HG03025 (cell line): ENCODE measurements around the gene IGF1R.

Experiments used
- ATAC-seq: cut with Tn5 transposase; IDR thresholded peaks from one replicate; pipeline ENCODE4 v1.9.1; 2021; ENCODE audit warnings: mild to moderate bottlenecking, moderate library complexity; ENCODE audit not compliant: unreplicated experiment, low FRiP score

The IGF1R gene

DNA sequence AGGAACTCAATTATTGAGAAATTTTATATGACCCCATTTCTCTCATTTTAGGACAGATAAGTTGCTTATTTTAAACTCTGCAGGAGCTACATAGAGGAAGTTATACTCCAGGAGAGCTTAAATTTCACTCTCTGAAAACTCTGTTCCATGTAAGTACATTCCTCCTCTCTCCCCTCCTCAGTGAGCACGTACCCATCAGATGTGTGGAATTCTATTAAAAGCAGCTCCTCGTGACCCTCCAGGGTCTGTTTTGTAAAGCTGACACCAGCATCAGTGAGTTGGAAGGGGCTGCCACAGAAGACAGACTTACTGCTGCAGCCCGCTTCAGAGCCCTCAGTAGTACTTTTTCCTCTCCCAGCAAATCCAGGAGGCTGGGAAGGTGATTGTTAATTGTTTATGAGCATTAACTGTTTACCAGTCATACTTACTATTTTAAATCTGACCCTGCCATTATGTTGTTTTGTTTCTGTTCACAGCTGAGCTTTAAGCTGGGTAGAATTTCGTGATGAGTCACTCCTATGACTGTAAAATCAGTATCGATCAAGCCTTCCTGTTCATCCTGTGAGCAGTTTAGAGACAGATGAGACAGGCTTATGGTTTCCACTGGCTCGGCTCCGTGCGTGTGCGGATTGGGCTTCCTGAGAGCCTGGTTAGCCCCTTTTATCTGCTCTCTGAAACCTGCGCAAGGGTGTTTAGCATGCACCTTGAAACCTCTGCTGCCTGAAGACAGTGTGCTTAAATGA lies 20.4 kb downstream of the IGF1R start:
- ATAC-seq = no peak

DNA sequence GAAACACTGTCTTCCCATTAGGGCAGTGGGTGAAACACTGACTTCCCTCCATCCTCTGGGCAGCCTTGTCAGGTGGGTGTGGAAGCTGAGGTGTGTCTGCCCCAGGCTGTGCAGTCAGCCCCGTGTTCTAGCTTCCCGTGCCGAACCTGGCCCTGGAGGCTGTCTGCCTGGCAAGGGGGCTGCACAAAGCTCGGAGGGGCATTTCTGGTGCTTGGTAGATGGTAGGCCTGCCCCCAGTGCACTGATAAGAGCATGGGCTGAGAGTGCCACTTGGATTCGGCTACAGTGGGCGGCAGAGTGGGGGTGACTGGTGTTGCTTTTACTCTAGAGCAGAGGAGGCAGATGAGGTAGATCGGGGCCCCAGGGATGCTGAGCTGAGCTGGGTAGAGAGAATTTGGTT lies 21.3 kb downstream of the IGF1R start:
- ATAC-seq = no peak

DNA sequence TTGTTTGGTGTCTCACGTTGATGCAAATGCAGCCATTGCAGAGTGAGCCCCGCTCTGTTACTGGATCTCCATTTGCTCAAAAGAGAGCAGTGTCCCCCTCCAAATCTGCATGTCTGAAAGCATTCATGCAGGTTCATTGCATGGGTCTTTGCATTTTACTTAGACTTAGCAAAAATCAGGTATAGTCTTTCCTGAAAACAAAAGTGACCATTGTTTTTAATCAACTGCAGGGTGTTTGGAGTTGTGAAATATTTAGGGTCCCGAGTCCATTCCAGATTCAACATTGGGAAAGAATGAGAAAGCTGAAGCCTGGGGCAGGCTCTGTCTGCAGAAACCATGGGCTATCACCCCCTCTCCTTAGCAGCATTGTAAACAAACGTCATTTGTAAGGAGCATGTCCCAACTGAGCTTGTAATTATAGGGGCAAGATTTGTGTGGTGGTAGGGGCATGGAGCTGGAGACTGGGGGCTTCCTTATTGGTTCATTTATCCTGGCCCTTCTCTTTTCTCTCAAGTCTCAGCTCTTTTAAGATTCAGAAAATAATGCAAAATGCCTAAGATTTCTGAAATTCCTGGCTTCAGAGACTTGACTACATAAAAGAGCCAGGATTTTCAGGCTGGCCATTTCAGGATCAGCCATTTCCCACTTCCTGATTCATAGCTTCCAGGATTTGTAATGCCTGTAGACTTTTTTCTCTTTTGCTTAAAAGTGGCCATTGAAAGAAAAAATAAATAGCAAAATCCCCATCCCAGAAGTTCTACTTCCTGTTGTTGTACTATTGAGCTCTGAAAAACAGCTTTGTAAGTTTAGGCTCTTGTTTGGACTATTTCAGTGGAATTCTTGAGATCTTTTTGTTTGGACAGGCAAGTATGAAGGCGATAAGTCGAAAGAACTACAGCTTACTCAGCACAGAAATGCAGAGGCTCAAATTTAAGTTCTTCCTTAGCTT lies 23.0 kb downstream of the IGF1R start:
- ATAC-seq = no peak

DNA sequence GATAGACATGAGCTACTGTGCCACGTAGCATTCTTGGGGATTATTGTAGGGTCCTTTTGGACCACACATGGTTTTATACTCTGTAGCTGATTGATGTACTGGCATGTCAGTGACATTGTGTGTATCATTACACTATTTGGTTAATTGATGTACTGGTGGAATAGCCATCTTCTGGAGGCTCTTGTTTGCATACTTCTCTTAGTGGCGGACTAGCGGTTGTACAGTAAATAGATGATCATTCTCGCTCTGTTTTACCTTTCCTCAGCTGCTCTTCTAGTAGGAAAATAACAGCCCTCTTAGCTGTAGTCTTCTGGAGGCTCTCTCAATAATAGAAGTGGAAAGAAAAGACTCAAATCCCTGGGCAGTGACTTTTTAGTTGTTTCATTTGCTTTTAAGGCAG lies 24.8 kb downstream of the IGF1R start:
- ATAC-seq = no peak

DNA sequence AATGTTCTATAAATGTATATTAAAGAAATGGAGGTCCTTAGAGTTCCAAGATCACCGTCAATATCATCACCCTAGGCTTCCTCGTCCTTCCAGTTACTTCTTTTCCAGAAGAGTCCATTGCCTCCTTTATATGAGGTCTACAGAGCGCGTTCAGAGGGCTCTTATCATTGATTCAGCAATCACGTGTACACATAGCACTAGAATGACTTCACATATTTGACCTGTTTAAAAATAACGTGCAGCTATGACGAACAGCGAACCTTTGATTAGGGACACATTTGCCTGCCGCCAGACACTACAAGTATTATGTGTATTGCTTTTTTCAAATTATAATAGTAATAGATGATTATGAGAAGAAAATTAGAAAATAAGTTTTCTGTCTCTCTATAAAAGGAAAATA lies 26.0 kb downstream of the IGF1R start:
- no peak for ATAC-seq

DNA sequence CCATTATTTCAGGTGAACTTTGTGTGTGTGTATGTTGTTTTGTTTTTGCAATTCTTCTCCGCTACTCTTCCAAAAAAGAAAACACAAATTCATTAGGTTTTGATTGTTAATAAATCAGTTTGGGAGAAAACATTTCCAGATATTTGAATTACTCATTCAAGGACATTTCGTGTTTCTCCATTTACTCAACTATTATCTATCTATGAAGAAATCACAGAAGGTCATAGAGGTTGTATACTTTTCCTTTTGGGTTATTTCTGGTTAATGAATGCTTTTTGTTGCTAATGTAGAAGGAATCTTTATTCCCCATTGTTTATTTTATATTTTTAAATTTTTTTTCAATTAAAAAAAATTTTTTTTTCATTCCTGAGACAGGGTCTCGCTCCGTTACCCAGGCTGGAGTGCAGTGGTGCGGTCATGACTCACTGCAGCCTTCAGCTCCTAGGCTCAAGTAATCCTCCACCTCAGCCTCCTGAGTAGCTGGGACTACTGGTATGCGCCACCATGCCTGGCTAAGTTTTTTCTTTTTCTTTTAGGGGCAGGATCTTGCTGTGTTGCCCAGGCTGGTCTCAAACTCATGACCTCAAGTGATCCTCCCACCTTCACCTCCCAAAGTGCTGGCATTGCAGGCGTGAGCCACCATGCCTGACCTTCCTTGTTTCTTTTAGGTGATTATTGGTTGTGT lies 28.4 kb downstream of the IGF1R start:
- ATAC-seq = no peak

DNA sequence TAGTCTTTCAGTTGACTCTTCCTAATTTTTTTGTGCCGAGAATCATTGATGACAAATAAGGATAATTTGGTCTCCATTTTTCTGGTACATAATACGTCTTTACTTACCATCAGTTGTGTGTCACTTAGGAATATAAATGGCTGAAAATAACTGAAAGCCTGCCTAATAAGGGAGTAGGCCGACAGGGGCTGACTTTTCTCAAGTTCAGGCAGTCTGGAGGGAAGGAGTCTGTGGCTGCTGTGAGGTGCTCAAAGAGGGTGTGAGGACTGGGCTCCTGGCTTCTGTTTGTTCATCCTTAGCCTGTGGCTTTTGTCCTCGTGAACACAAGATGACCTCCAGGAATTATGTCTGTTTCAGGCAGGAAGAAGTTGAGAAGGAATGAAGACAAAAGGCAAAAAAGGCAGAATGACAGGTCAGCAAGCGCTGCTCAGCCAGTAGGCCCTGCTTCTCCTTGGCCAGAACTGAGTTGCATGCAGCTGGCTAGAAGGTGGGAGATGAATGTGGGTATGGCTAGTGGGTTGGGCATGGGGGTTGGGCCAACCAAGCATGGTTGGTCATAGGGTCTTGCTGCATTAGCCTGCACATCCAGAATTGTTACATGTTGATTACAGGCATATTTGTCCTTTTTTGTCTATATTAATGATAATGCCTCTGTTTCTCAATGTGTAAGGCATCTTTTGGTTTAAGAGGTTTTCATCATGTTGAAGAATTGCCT lies 29.2 kb downstream of the IGF1R start:
- ATAC-seq = no peak

DNA sequence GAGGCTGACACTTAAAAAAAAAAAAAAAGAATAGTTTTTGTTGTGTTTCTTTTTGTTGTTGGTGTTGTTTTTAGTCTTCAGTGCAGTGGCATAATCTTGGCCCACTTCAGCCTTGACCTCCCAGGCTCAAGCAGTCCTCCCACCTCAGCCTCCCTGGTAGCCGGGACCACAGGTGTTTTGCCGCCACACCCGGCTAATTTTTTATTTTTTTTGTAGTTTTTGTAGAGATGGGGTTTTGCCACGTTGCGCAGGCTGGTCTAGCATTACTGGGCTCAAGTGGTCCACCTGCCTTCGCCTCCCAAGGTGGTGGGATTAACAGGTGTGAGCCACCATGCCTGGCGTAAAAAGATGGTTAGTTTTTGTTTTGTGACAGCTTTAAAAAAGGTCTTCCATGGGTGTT lies 30.1 kb downstream of the IGF1R start:
- no peak for ATAC-seq

DNA sequence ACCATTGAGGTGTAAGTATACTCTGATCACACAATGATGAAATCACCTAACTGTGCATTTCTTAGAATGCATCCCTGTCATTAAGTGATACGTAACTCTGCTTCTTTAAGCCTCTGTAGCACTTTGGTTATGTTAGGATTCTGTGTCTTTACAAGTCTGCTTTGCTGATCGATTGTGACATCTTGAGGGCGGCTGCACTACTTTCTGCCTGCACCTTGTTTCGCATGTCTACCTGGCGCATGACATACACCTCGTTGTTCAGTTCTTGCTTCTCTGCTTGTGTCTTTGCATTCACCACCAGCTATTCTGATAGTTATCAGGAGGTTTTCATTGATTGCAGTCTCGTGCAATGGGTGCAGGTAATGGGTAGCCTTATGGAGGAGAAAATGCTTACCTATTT lies 32.7 kb downstream of the IGF1R start:
- ATAC-seq = no peak

DNA sequence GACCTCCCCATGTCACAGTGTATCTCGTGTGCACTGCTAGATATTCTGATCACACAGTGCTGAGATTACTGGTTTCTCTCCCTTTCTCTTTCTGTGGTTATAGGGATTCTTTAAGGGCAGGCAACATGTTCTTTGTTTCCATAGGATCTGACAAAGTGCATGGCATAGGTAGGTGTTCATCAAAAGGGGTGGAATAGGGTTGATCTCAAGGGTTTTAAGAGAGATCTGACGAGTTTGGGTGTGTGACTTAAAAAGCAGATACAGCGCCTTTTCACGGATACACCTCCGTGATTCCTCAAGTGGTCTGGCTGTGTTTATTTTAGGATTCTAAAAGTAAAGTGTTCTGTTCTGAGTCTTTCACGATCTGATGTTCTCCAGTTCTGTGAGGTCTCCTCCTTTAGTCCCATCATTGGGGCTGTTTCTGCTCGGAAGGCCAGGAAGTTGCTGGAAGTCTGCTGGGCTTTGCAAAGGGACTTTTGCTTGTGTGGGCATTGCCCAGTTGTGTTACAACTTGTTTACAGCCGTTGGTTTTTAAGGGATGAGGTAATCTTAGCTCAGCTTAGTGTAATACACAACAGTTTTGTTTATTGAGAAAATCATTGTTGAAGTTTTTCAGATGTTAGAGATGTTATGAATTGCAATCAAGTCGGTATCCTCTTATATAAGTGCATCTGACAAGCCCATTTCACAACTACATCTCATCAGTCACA lies 34.8 kb downstream of the IGF1R start:
- ATAC-seq = no peak

DNA sequence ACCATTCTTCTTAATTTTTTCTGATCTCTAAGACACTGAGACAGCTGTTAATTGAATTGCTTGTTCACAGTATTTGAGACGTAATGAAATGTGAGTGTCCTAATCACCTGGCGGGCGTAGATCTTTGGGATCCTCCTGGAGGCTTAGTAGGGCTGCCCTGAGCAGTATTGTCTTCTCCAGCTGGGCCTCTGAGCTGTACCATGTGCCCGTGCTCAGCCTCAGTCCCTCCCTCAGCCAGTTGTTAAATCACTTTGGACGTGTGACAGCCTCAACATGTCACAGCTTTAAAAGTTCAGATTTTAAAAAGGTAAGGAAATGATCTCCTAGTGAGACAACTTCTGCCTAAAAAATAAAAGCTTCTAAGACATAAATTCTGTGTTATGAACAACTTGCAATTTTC lies 35.5 kb downstream of the IGF1R start:
- ATAC-seq = no peak

DNA sequence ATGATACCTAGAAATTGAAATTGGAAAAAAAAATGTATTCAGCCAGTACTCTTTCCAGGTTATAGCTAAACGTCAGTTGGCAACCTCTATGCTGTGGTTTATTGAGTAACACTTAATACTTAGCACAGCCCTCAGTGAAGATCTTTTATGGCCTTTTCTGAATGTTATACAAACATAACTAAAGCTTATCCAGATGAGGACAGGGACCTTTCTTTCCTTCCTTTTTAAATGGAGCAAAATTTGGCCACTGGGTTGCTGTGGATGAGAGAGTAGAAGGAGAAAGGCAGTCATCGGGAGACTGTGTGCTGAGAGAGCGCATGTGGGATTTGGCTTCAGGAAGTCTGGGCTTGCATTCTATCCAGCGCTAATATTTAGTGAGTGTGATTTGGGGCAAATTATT lies 36.1 kb downstream of the IGF1R start:
- no peak for ATAC-seq

DNA sequence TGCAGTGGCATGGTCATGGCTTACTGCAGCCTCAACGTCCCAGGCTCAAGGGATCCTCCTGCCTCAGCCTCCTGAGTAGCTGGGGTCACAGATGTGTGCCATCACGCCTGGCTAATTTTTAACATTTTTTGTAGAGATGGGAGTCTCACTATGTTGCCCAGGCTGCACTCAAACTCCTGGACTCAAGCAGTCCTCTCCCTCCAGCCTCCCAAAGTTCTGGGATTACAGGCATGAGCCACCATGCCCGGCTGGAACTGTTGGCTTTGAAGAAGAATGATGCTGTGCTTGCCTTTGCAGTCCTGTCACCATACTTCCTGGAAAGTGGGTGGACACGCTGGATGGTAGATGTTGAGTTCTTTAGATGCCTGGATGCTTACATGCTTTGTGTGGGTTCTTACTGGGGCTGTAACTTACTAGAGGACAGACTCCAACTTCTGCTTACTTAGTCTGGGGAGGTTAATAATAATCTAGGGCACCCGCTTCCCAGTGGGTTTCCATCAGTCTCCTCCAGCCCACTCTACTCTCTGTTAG lies 36.7 kb downstream of the IGF1R start:
- ATAC-seq = no peak

DNA sequence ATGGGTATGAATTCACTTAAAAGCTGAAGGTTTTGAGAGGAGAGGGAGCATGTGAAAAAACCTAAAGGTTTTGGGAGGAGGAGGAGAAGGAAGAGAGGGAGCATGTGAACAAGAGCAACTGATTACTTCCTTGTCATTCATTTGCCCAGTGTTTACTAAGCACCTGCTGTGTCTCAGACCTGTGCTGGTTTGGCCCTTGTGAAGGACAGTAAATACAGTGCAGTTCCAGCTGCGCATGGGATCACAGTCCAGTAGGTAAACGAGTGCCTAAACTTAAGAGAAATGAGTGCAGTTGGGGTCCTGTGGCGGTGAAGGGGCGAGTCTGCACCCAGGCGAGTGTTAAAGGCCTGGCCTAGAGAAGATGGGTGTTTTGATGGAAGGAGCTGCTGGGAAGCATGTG lies 38.6 kb downstream of the IGF1R start:
- no peak for ATAC-seq

DNA sequence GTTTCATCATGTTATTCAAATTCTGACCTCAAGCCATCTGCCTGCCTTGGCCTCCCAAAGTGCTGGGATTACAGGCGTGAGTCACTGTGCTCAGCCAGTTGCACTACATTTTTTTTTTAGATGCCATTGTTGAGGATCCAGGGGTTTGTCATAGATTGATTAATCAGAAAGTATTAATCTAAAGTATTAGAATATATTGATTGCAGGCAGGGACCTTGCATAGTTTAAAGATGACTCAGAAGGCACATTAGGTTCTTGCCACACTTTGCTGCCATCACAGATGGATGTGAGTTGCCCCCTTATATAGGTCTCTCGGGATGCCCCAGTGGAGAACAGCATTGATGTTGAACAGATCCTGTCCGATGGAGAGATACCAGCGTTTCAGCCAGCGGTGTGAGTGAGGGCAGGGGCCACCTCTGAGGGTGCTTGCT lies 41.1 kb downstream of the IGF1R start:
- ATAC-seq = no peak

DNA sequence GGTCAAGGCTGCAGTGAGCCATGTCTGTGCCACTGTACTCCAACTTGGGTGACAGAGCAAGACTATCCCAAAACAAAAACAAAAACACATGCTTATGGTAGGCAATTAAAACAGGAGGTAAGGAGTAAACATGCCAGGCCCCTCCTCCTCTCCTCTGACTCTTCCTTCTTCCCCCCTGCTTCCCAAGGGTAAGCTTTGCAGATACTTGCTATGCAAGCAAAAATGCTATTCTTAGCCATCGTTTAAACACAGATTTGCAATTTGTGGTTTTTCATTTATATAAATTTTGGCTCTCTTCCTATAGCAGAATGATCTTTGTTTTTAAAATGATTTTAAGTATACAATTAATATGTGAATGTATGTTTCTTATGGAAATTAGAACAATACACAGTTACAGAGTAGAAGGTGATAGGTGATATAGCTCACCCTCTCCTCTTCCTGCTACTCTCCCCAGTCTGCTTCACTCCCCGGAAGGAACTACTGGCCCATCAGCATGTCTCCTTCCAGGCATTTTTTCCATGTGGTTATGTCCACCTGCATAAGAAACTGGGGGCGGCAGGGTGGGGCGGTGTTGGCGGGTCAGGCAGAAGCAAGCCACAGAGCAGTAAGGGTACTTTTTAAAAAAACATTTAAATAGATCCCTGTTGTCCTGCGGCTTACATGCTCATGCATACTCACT lies 42.1 kb downstream of the IGF1R start:
- ATAC-seq = no peak

DNA sequence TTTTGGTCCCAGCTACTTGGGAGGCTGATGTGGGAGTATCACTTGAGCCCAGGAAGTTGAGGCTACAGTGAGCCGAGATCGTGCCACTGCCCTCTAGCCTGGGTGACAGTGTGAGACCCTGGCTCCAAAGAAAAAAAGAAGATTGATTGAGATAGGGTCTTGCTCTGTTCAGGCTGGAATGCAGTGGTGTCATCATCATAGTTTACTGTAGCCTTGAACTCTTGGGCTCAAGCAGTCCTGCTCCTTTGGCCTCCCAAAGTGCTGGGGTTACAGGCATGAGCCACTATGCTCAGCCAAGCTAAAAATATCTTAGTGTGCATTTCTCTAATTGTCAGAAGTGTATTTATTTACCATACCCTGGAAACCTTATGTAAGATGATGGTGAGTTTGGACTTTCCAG lies 43.9 kb downstream of the IGF1R start:
- ATAC-seq = no peak

DNA sequence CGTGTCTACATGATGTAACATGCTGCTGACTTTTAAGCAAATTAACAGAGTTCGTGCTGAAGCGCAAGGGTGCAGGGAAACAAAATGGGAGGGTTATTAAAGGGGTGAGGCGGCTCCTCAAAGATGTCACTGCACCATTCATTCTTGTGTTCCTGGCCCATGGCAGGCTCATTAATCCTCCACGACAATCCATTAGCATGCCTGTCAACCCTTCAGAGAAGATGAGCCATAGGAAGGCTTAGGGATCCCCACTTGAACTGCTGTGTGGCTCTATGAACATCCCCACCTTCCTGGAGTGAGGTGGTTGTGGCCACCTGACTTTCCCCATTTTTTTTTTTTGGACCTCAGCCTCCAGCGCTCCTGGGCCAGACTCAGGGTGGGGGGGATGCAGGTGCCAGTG lies 45.8 kb downstream of the IGF1R start:
- ATAC-seq = no peak

DNA sequence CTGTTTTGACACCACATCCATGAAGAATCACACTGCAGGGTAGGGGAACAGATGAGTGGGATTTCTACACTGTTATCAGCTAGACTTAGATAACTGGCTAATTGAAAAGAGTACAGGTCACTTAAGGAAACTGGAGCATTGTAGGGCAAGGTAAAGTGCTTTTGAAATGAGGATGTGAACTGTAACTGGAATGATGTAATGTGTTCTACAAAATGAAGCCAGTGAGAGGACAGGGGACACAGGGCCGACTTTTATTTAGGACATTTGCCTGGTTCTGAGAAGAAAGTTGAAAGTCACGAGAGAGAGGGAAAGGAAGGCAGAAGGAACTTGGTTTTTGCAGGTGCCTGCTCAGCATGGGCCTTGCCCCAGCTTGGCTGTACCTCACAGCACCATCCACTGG lies 50.5 kb downstream of the IGF1R start:
- no peak for ATAC-seq
